Measurements from ENCODE around the gene PEA15.

Gene PEA15

GRCh38 chr1:160227034-160227433 lies 21.9 kb downstream of the PEA15 start:
- Histone ChIP-seq H3K4me1 (ENCODE audit: insufficient read depth, low read length) (no peaks in the 10 kb centered on the region), H3K27me3 (ENCODE audit: insufficient read depth, low read length) (no peaks in the 10 kb centered on the region), H3K36me3 (ENCODE audit: insufficient read depth, low read depth, low read length) (peaks cover 99% of the 10 kb centered on the region), H3K9me3 (ENCODE audit: insufficient read depth, low read depth, low read length) (no peaks in the 10 kb centered on the region), H3K9ac (ENCODE audit: low read depth, low read length) (no peak overlapping the region), H3K4me3 (ENCODE audit: low read length) (no peak overlapping the region), H3K27ac (ENCODE audit: low read length) (no peak overlapping the region)

GRCh38 chr1:160227561-160227960 lies 22.4 kb downstream of the PEA15 start:
- H3K36me3 ChIP-seq (ENCODE audit: insufficient read depth, low read depth, low read length): peaks cover 97% of the 10 kb centered on the region
- no peak overlapping the region for H3K27ac ChIP-seq (ENCODE audit: low read length)
- H3K4me3 ChIP-seq (ENCODE audit: low read length): no peak overlapping the region
- H3K9ac ChIP-seq (ENCODE audit: low read depth, low read length): no peak overlapping the region
- H3K9me3 ChIP-seq (ENCODE audit: insufficient read depth, low read depth, low read length): no peaks in the 10 kb centered on the region
- H3K4me1 ChIP-seq (ENCODE audit: insufficient read depth, low read length): no peaks in the 10 kb centered on the region
- no peaks in the 10 kb centered on the region for H3K27me3 ChIP-seq (ENCODE audit: insufficient read depth, low read length)

GRCh38 chr1:160228431-160228830 lies 23.2 kb downstream of the PEA15 start:
- Histone ChIP-seq H3K4me1 (ENCODE audit: insufficient read depth, low read length) (no peaks in the 10 kb centered on the region), H3K27me3 (ENCODE audit: insufficient read depth, low read length) (no peaks in the 10 kb centered on the region), H3K27ac (ENCODE audit: low read length) (no peak overlapping the region), H3K9ac (ENCODE audit: low read depth, low read length) (no peak overlapping the region), H3K4me3 (ENCODE audit: low read length) (no peak overlapping the region), H3K9me3 (ENCODE audit: insufficient read depth, low read depth, low read length) (no peaks in the 10 kb centered on the region), H3K36me3 (ENCODE audit: insufficient read depth, low read depth, low read length) (peaks cover 94% of the 10 kb centered on the region)

GRCh38 chr1:160232911-160233310 lies 27.7 kb downstream of the PEA15 start:
- Histone ChIP-seq H3K9ac (ENCODE audit: low read depth, low read length) (no peak overlapping the region), H3K4me3 (ENCODE audit: low read length) (no peak overlapping the region), H3K27me3 (ENCODE audit: insufficient read depth, low read length) (no peaks in the 10 kb centered on the region), H3K27ac (ENCODE audit: low read length) (no peak overlapping the region), H3K36me3 (ENCODE audit: insufficient read depth, low read depth, low read length) (peaks cover 95% of the 10 kb centered on the region), H3K4me1 (ENCODE audit: insufficient read depth, low read length) (no peaks in the 10 kb centered on the region), H3K9me3 (ENCODE audit: insufficient read depth, low read depth, low read length) (no peaks in the 10 kb centered on the region)

- H3K27me3 ChIP-seq (ENCODE audit: insufficient read depth, low read length): no peaks in the 10 kb centered on the region
- H3K36me3 ChIP-seq (ENCODE audit: insufficient read depth, low read depth, low read length): peaks cover 94% of the 10 kb centered on the region
These were observed 31.6 kb downstream of the PEA15 start for GRCh38 chr1:160236806-160237205.

GRCh38 chr1:160237558-160237957 lies 32.4 kb downstream of the PEA15 start:
- peaks cover 95% of the 10 kb centered on the region for H3K36me3 ChIP-seq (ENCODE audit: insufficient read depth, low read depth, low read length)
- no peaks in the 10 kb centered on the region for H3K9me3 ChIP-seq (ENCODE audit: insufficient read depth, low read depth, low read length)
- no peak overlapping the region for H3K27ac ChIP-seq (ENCODE audit: low read length)
- no peak overlapping the region for H3K9ac ChIP-seq (ENCODE audit: low read depth, low read length)
- H3K27me3 ChIP-seq (ENCODE audit: insufficient read depth, low read length): no peaks in the 10 kb centered on the region
- H3K4me1 ChIP-seq (ENCODE audit: insufficient read depth, low read length): no peaks in the 10 kb centered on the region
- no peak overlapping the region for H3K4me3 ChIP-seq (ENCODE audit: low read length)

More at GRCh38 chr1:160236806-160237205, 31.6 kb downstream of the PEA15 start:
- no peak overlapping the region for H3K9ac ChIP-seq (ENCODE audit: low read depth, low read length)
- no peaks in the 10 kb centered on the region for H3K4me1 ChIP-seq (ENCODE audit: insufficient read depth, low read length)
- no peak overlapping the region for H3K4me3 ChIP-seq (ENCODE audit: low read length)
- no peak overlapping the region for H3K27ac ChIP-seq (ENCODE audit: low read length)
- no peaks in the 10 kb centered on the region for H3K9me3 ChIP-seq (ENCODE audit: insufficient read depth, low read depth, low read length)

GRCh38 chr1:160238408-160238807 lies 33.2 kb downstream of the PEA15 start:
- Histone ChIP-seq H3K27ac (ENCODE audit: low read length) (no peak overlapping the region), H3K9ac (ENCODE audit: low read depth, low read length) (no peak overlapping the region), H3K27me3 (ENCODE audit: insufficient read depth, low read length) (no peaks in the 10 kb centered on the region), H3K4me1 (ENCODE audit: insufficient read depth, low read length) (no peaks in the 10 kb centered on the region), H3K36me3 (ENCODE audit: insufficient read depth, low read depth, low read length) (peaks cover 98% of the 10 kb centered on the region), H3K4me3 (ENCODE audit: low read length) (no peak overlapping the region), H3K9me3 (ENCODE audit: insufficient read depth, low read depth, low read length) (no peaks in the 10 kb centered on the region)

GRCh38 chr1:160239582-160240299 lies 34.6 kb downstream of the PEA15 start:
- peaks cover 91% of the 10 kb centered on the region for H3K36me3 ChIP-seq (ENCODE audit: insufficient read depth, low read depth, low read length)
- H3K27me3 ChIP-seq (ENCODE audit: insufficient read depth, low read length): no peaks in the 10 kb centered on the region
- no peaks in the 10 kb centered on the region for H3K4me1 ChIP-seq (ENCODE audit: insufficient read depth, low read length)

GRCh38 chr1:160243767-160244166 lies 38.6 kb downstream of the PEA15 start:
- H3K27ac ChIP-seq (ENCODE audit: low read length): no peak overlapping the region
- peaks cover 51% of the 10 kb centered on the region for H3K36me3 ChIP-seq (ENCODE audit: insufficient read depth, low read depth, low read length)
- 0 out of 2 replicates have a peak, but pooled peaks cover 3% of the 10 kb centered on the region for H3K4me1 ChIP-seq (ENCODE audit: insufficient read depth, low read length)

More at GRCh38 chr1:160239582-160240299, 34.6 kb downstream of the PEA15 start:
- Histone ChIP-seq H3K4me3 (ENCODE audit: low read length) (no peak overlapping the region), H3K9me3 (ENCODE audit: insufficient read depth, low read depth, low read length) (no peaks in the 10 kb centered on the region), H3K27ac (ENCODE audit: low read length) (no peak overlapping the region), H3K9ac (ENCODE audit: low read depth, low read length) (no peak overlapping the region)

GRCh38 chr1:160244209-160244608 lies 39.0 kb downstream of the PEA15 start:
- no peak overlapping the region for H3K4me3 ChIP-seq (ENCODE audit: low read length)
- H3K27ac ChIP-seq (ENCODE audit: low read length): no peak overlapping the region
- no peaks in the 10 kb centered on the region for H3K9me3 ChIP-seq (ENCODE audit: insufficient read depth, low read depth, low read length)
- 0 out of 2 replicates have a peak, but pooled peaks cover 3% of the 10 kb centered on the region for H3K4me1 ChIP-seq (ENCODE audit: insufficient read depth, low read length)
- H3K9ac ChIP-seq (ENCODE audit: low read depth, low read length): no peak overlapping the region
- peaks cover 46% of the 10 kb centered on the region for H3K36me3 ChIP-seq (ENCODE audit: insufficient read depth, low read depth, low read length)
- no peaks in the 10 kb centered on the region for H3K27me3 ChIP-seq (ENCODE audit: insufficient read depth, low read length)

More at GRCh38 chr1:160243767-160244166, 38.6 kb downstream of the PEA15 start:
- no peak overlapping the region for H3K9ac ChIP-seq (ENCODE audit: low read depth, low read length)
- H3K9me3 ChIP-seq (ENCODE audit: insufficient read depth, low read depth, low read length): no peaks in the 10 kb centered on the region
- H3K27me3 ChIP-seq (ENCODE audit: insufficient read depth, low read length): no peaks in the 10 kb centered on the region
- H3K4me3 ChIP-seq (ENCODE audit: low read length): no peak overlapping the region

GRCh38 chr1:160245434-160245833 lies 40.2 kb downstream of the PEA15 start:
- Histone ChIP-seq H3K4me1 (ENCODE audit: insufficient read depth, low read length) (0 out of 2 replicates have a peak, but pooled peaks cover 3% of the 10 kb centered on the region), H3K36me3 (ENCODE audit: insufficient read depth, low read depth, low read length) (peaks cover 39% of the 10 kb centered on the region), H3K4me3 (ENCODE audit: low read length) (no peak overlapping the region), H3K27ac (ENCODE audit: low read length) (no peak overlapping the region), H3K27me3 (ENCODE audit: insufficient read depth, low read length) (no peaks in the 10 kb centered on the region), H3K9me3 (ENCODE audit: insufficient read depth, low read depth, low read length) (no peaks in the 10 kb centered on the region), H3K9ac (ENCODE audit: low read depth, low read length) (no peak overlapping the region)

- H3K4me3 ChIP-seq (ENCODE audit: low read length): no peak overlapping the region
- peaks cover 30% of the 10 kb centered on the region for H3K36me3 ChIP-seq (ENCODE audit: insufficient read depth, low read depth, low read length)
- H3K9ac ChIP-seq (ENCODE audit: low read depth, low read length): no peak overlapping the region
These were observed 41.9 kb downstream of the PEA15 start for GRCh38 chr1:160247053-160247452.

More at GRCh38 chr1:160247053-160247452, 41.9 kb downstream of the PEA15 start:
- Histone ChIP-seq H3K4me1 (ENCODE audit: insufficient read depth, low read length) (peaks cover 6% of the 10 kb centered on the region; the same call in 1 of the 2 replicates), H3K27ac (ENCODE audit: low read length) (no peak overlapping the region), H3K9me3 (ENCODE audit: insufficient read depth, low read depth, low read length) (no peaks in the 10 kb centered on the region), H3K27me3 (ENCODE audit: insufficient read depth, low read length) (no peaks in the 10 kb centered on the region)
